ENCODE data around the gene PGA3.
"Not testable (repeated sequence)": the region's sequence is repeated elsewhere in the genome, so short reads cannot be mapped to it uniquely, and the experiment has no call there.

Gene PGA3
- total RNA-seq: 0 reads per million in 3 donors

- not testable (repeated sequence) for DNase-seq; H3K36me3 ChIP-seq (ENCODE audit: control insufficient read depth, insufficient read depth, low read length); H3K4me1 ChIP-seq (ENCODE audit: control insufficient read depth, insufficient read depth, low read length, poor library complexity, severe bottlenecking); H3K27ac ChIP-seq (ENCODE audit: insufficient read depth, low read length, poor library complexity, severe bottlenecking); H3K27me3 ChIP-seq (replicated peaks; ENCODE audit: control insufficient read depth, insufficient read depth, low read length, poor library complexity, severe bottlenecking); H3K4me3 ChIP-seq (ENCODE audit: insufficient read depth, low read depth, low read length, poor library complexity, severe bottlenecking); H3K9me3 ChIP-seq (ENCODE audit: control insufficient read depth, low read length)
Observed at GRCh38 chr11:61202950-61203746, at the start of gene PGA3. Gene PGA3 (plus strand): TSS chr11:61203515. CDS start chr11:61203565, 50 bp downstream.

- no peaks in the 10 kb centered on the region for H3K9me3 ChIP-seq (ENCODE audit: control insufficient read depth, low read length)
- H3K4me1 ChIP-seq (ENCODE audit: control insufficient read depth, insufficient read depth, low read length, poor library complexity, severe bottlenecking): no peaks in the 10 kb centered on the region
- H3K4me3 ChIP-seq (ENCODE audit: insufficient read depth, low read depth, low read length, poor library complexity, severe bottlenecking): no peak overlapping the region
- H3K36me3 ChIP-seq (ENCODE audit: control insufficient read depth, insufficient read depth, low read length): no peaks in the 10 kb centered on the region
- no peaks in the 10 kb centered on the region for H3K27me3 ChIP-seq (replicated peaks; ENCODE audit: control insufficient read depth, insufficient read depth, low read length, poor library complexity, severe bottlenecking)
- no peak overlapping the region for H3K27ac ChIP-seq (ENCODE audit: insufficient read depth, low read length, poor library complexity, severe bottlenecking)
- DNase-seq: no peak
Observed at GRCh38 chr11:61153593-61154095, 49.7 kb upstream of the PGA3 start.

GRCh38 chr11:61154528-61154927 lies 48.8 kb upstream of the PGA3 start:
- H3K27ac ChIP-seq (ENCODE audit: insufficient read depth, low read length, poor library complexity, severe bottlenecking): no peak overlapping the region
- H3K4me1 ChIP-seq (ENCODE audit: control insufficient read depth, insufficient read depth, low read length, poor library complexity, severe bottlenecking): no peaks in the 10 kb centered on the region

GRCh38 chr11:61155312-61155711 lies 48.0 kb upstream of the PGA3 start:
- Histone ChIP-seq H3K4me3 (ENCODE audit: insufficient read depth, low read depth, low read length, poor library complexity, severe bottlenecking) (no peak overlapping the region), H3K27ac (ENCODE audit: insufficient read depth, low read length, poor library complexity, severe bottlenecking) (no peak overlapping the region), H3K27me3 (replicated peaks; ENCODE audit: control insufficient read depth, insufficient read depth, low read length, poor library complexity, severe bottlenecking) (no peaks in the 10 kb centered on the region), H3K4me1 (ENCODE audit: control insufficient read depth, insufficient read depth, low read length, poor library complexity, severe bottlenecking) (no peaks in the 10 kb centered on the region), H3K36me3 (ENCODE audit: control insufficient read depth, insufficient read depth, low read length) (no peaks in the 10 kb centered on the region), H3K9me3 (ENCODE audit: control insufficient read depth, low read length) (no peaks in the 10 kb centered on the region)
- no peak for DNase-seq

More at GRCh38 chr11:61154528-61154927, 48.8 kb upstream of the PGA3 start:
- Histone ChIP-seq H3K36me3 (ENCODE audit: control insufficient read depth, insufficient read depth, low read length) (no peaks in the 10 kb centered on the region), H3K4me3 (ENCODE audit: insufficient read depth, low read depth, low read length, poor library complexity, severe bottlenecking) (no peak overlapping the region), H3K9me3 (ENCODE audit: control insufficient read depth, low read length) (no peaks in the 10 kb centered on the region), H3K27me3 (replicated peaks; ENCODE audit: control insufficient read depth, insufficient read depth, low read length, poor library complexity, severe bottlenecking) (no peaks in the 10 kb centered on the region)
- no peak for DNase-seq

- Histone ChIP-seq H3K27ac (ENCODE audit: insufficient read depth, low read length, poor library complexity, severe bottlenecking) (no peak overlapping the region), H3K36me3 (ENCODE audit: control insufficient read depth, insufficient read depth, low read length) (no peaks in the 10 kb centered on the region), H3K9me3 (ENCODE audit: control insufficient read depth, low read length) (no peaks in the 10 kb centered on the region), H3K4me1 (ENCODE audit: control insufficient read depth, insufficient read depth, low read length, poor library complexity, severe bottlenecking) (peaks cover 3% of the 10 kb centered on the region), H3K27me3 (replicated peaks; ENCODE audit: control insufficient read depth, insufficient read depth, low read length, poor library complexity, severe bottlenecking) (no peaks in the 10 kb centered on the region), H3K4me3 (ENCODE audit: insufficient read depth, low read depth, low read length, poor library complexity, severe bottlenecking) (no peak overlapping the region)
- no peak for DNase-seq
Observed at GRCh38 chr11:61155741-61156140, 47.6 kb upstream of the PGA3 start.

GRCh38 chr11:61157743-61158142 lies 45.6 kb upstream of the PGA3 start:
- Histone ChIP-seq H3K4me1 (ENCODE audit: control insufficient read depth, insufficient read depth, low read length, poor library complexity, severe bottlenecking) (peaks cover 5% of the 10 kb centered on the region), H3K36me3 (ENCODE audit: control insufficient read depth, insufficient read depth, low read length) (no peaks in the 10 kb centered on the region), H3K4me3 (ENCODE audit: insufficient read depth, low read depth, low read length, poor library complexity, severe bottlenecking) (no peak overlapping the region), H3K27me3 (replicated peaks; ENCODE audit: control insufficient read depth, insufficient read depth, low read length, poor library complexity, severe bottlenecking) (no peaks in the 10 kb centered on the region), H3K27ac (ENCODE audit: insufficient read depth, low read length, poor library complexity, severe bottlenecking) (no peak overlapping the region), H3K9me3 (ENCODE audit: control insufficient read depth, low read length) (no peaks in the 10 kb centered on the region)
- no peak for DNase-seq

- H3K4me3 ChIP-seq (ENCODE audit: insufficient read depth, low read depth, low read length, poor library complexity, severe bottlenecking): no peak overlapping the region
- no peaks in the 10 kb centered on the region for H3K27me3 ChIP-seq (replicated peaks; ENCODE audit: control insufficient read depth, insufficient read depth, low read length, poor library complexity, severe bottlenecking)
- H3K36me3 ChIP-seq (ENCODE audit: control insufficient read depth, insufficient read depth, low read length): no peaks in the 10 kb centered on the region
- H3K9me3 ChIP-seq (ENCODE audit: control insufficient read depth, low read length): no peaks in the 10 kb centered on the region
- DNase-seq: no peak
- peak overlapping the region; percentile 34 for H3K27ac ChIP-seq (ENCODE audit: insufficient read depth, low read length, poor library complexity, severe bottlenecking)
- peaks cover 5% of the 10 kb centered on the region for H3K4me1 ChIP-seq (ENCODE audit: control insufficient read depth, insufficient read depth, low read length, poor library complexity, severe bottlenecking)
Observed at GRCh38 chr11:61158691-61159381, 44.5 kb upstream of the PGA3 start.

- peak overlapping the region; percentile 74 for H3K27ac ChIP-seq (ENCODE audit: insufficient read depth, low read length, poor library complexity, severe bottlenecking)
- H3K4me1 ChIP-seq (ENCODE audit: control insufficient read depth, insufficient read depth, low read length, poor library complexity, severe bottlenecking): peaks cover 5% of the 10 kb centered on the region
- no peaks in the 10 kb centered on the region for H3K9me3 ChIP-seq (ENCODE audit: control insufficient read depth, low read length)
- no peaks in the 10 kb centered on the region for H3K36me3 ChIP-seq (ENCODE audit: control insufficient read depth, insufficient read depth, low read length)
- peak overlapping the region; percentile 44 for H3K4me3 ChIP-seq (ENCODE audit: insufficient read depth, low read depth, low read length, poor library complexity, severe bottlenecking)
- no peaks in the 10 kb centered on the region for H3K27me3 ChIP-seq (replicated peaks; ENCODE audit: control insufficient read depth, insufficient read depth, low read length, poor library complexity, severe bottlenecking)
- no peak for DNase-seq
Observed at GRCh38 chr11:61160487-61161189, 42.7 kb upstream of the PGA3 start.

- H3K4me3 ChIP-seq (ENCODE audit: insufficient read depth, low read depth, low read length, poor library complexity, severe bottlenecking): peak within 1 kb of the TSS; percentile 44
- peak within 1 kb of the TSS; percentile 74 for H3K27ac ChIP-seq (ENCODE audit: insufficient read depth, low read length, poor library complexity, severe bottlenecking)
- H3K9me3 ChIP-seq (ENCODE audit: control insufficient read depth, low read length): no peaks in the 10 kb centered on the region
- H3K27me3 ChIP-seq (replicated peaks; ENCODE audit: control insufficient read depth, insufficient read depth, low read length, poor library complexity, severe bottlenecking): no peaks in the 10 kb centered on the region
- H3K36me3 ChIP-seq (ENCODE audit: control insufficient read depth, insufficient read depth, low read length): no peaks in the 10 kb centered on the region
- DNase-seq: peak; percentile 83 to 92 (median 86)
- H3K4me1 ChIP-seq (ENCODE audit: control insufficient read depth, insufficient read depth, low read length, poor library complexity, severe bottlenecking): peaks cover 5% of the 10 kb centered on the region
Observed at GRCh38 chr11:61161190-61162091, 41.9 kb upstream of the PGA3 start, which contains the start of gene VPS37C. Gene VPS37C (minus strand): TSS chr11:61161426. CDS start chr11:61138829, 22,597 bp downstream.
